RWPE2 (cell line): Measurements from ENCODE around the gene MCRIP1.

ENCODE experiments used
- ATAC-seq: fragments of 200-7000 bp; cut with Tn5 transposase; 3 replicates; pipeline ENCODE4 v1.9.1; 2021; ENCODE audit warnings: low read depth
- DNase-seq: peaks from one replicate; pipeline ENCODE4 v3.0.0-alpha.2; 2020; ENCODE audit warnings: low spot score
- H3K27ac ChIP-seq: fragments of 450-650 bp; 2 replicates; pipeline ENCODE4 v1.5.1; 2017; ENCODE audit warnings: mild to moderate bottlenecking; ENCODE audit not compliant: poor library complexity, severe bottlenecking
- H3K27me3 ChIP-seq: fragments of 250-450 bp; sonication (Bioruptor Pico); 2 replicates; pipeline ENCODE4 v1.5.1; 2021; ENCODE audit warnings: mild to moderate bottlenecking, moderate library complexity; ENCODE audit not compliant: insufficient read depth, poor library complexity, severe bottlenecking
- H3K36me3 ChIP-seq: fragments of 250-450 bp; sonication (Bioruptor Pico); 2 replicates; pipeline ENCODE4 v1.5.1; 2020; ENCODE audit warnings: low read depth, mild to moderate bottlenecking, moderate library complexity
- H3K4me1 ChIP-seq: fragments of 250-450 bp; sonication (Bioruptor Pico); 2 replicates; pipeline ENCODE4 v1.5.1; 2021; ENCODE audit warnings: mild to moderate bottlenecking, moderate library complexity; ENCODE audit not compliant: insufficient read depth, poor library complexity, severe bottlenecking
- H3K4me3 ChIP-seq: fragments of 250-450 bp; sonication (Bioruptor Pico); 2 replicates; pipeline ENCODE4 v1.5.1; 2021; ENCODE audit warnings: mild to moderate bottlenecking, moderate library complexity; ENCODE audit not compliant: severe bottlenecking
- H3K9me3 ChIP-seq: fragments of 250-450 bp; sonication (Bioruptor Pico); 2 replicates; pipeline ENCODE4 v1.5.1; 2021; ENCODE audit warnings: mild to moderate bottlenecking, moderate library complexity; ENCODE audit not compliant: severe bottlenecking
- TF ChIP-seq, protein P1 (sequence below): fragments of 450-650 bp; IDR thresholded peaks from one replicate; pipeline ENCODE4 v1.5.1; 2017; ENCODE audit warnings: mild to moderate bottlenecking, moderate library complexity; ENCODE audit not compliant: poor library complexity, severe bottlenecking

The MCRIP1 gene

DNA sequence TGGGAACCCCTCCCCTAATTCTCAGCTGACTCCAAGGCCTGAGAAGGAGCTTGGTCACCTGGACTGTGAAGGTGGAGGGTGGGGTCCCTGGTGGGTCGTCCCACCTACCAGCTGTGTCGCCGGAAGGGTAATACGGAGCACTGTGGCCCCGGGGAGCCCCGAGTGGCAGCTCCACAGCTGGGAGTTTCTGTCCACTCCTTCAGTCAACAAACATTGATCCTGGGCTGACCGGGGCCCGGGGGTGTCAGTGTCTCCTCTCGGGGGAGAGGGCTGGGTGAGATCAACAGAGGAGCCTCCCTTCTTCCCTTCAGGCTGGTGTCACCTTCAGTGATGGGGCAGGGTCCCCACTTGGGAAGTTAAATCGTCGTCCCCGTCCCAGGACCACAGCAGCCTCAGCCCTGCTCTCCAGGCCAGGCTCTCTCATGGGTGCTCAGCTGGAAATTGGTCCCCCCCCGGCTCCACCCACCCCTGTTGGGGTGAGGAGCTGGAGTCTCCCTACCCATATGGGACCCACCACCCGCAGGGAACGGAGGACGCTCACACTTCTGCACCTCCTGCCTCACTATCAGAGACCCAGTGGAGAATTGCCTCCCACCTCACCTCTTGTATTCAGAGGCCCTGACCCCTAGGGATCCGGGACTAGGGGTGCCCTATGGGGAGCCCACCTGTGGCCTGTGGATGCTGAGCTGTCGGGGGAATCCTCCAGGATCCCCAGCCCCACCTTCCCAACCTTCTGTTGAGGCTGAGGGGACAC lies 27.2 kb downstream of the MCRIP1 start:
- no peaks in the 10 kb centered on the region for H3K9me3 ChIP-seq
- no peaks in the 10 kb centered on the region for H3K4me1 ChIP-seq
- H3K36me3 ChIP-seq, result no peaks in the 10 kb centered on the region
- ATAC-seq, result no peak
- peaks cover 66% of the 10 kb centered on the region for H3K27me3 ChIP-seq
- TF ChIP-seq, protein P1, sequence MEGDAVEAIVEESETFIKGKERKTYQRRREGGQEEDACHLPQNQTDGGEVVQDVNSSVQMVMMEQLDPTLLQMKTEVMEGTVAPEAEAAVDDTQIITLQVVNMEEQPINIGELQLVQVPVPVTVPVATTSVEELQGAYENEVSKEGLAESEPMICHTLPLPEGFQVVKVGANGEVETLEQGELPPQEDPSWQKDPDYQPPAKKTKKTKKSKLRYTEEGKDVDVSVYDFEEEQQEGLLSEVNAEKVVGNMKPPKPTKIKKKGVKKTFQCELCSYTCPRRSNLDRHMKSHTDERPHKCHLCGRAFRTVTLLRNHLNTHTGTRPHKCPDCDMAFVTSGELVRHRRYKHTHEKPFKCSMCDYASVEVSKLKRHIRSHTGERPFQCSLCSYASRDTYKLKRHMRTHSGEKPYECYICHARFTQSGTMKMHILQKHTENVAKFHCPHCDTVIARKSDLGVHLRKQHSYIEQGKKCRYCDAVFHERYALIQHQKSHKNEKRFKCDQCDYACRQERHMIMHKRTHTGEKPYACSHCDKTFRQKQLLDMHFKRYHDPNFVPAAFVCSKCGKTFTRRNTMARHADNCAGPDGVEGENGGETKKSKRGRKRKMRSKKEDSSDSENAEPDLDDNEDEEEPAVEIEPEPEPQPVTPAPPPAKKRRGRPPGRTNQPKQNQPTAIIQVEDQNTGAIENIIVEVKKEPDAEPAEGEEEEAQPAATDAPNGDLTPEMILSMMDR, result no peak
- no peak overlapping the region for H3K4me3 ChIP-seq
- H3K27ac ChIP-seq, result no peak overlapping the region
- peak; percentile 71 for DNase-seq

DNA sequence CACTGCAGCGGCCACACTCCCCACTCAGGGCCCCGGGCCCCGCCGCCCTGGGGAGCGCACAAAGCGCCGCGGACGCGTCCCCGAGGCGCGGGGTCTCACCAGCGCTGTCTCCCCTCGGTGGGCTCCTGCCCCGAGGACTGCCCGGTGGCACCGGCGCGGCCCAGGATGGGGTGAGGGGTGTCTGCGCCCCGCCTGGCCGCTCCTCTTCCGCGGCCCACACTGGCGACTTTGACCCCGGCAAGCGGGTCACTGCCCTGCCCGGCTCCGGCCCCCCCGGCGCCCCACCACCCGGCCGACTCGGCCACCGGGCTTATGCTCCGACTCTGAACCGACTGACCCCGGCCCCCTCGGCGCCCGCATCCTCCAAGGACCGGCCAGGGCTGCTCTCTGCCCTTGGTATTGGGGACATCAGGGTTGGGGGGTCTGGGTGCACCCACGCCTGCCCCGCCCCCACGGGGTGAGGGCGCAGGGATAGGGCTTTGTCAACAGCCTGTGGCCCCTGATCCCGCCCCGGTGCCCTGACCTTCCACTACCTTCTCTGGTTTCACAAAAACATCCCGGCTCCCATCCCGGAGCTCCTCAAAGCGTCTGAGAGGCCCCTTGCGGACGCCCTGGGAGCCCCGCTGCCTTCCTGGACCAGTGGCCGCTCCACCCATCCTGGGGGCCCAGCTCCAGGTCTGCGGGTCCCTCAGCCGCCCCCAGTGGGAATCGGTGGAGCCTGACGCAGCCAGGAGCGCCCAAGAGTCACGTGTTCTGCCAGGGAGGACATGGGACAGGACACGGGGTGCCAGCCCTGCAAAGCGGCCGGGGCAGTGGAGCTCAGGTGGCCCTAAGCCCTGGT lies 28.3 kb downstream of the MCRIP1 start:
- no peak for ATAC-seq
- H3K4me1 ChIP-seq, result no peaks in the 10 kb centered on the region
- no peaks in the 10 kb centered on the region for H3K36me3 ChIP-seq
- H3K27ac ChIP-seq, result no peak overlapping the region
- DNase-seq, result peak; percentile 70
- H3K27me3 ChIP-seq, result peaks cover 70% of the 10 kb centered on the region
- no peaks in the 10 kb centered on the region for H3K9me3 ChIP-seq
- TF ChIP-seq, protein P1, result no peak
- H3K4me3 ChIP-seq, result no peak overlapping the region

DNA sequence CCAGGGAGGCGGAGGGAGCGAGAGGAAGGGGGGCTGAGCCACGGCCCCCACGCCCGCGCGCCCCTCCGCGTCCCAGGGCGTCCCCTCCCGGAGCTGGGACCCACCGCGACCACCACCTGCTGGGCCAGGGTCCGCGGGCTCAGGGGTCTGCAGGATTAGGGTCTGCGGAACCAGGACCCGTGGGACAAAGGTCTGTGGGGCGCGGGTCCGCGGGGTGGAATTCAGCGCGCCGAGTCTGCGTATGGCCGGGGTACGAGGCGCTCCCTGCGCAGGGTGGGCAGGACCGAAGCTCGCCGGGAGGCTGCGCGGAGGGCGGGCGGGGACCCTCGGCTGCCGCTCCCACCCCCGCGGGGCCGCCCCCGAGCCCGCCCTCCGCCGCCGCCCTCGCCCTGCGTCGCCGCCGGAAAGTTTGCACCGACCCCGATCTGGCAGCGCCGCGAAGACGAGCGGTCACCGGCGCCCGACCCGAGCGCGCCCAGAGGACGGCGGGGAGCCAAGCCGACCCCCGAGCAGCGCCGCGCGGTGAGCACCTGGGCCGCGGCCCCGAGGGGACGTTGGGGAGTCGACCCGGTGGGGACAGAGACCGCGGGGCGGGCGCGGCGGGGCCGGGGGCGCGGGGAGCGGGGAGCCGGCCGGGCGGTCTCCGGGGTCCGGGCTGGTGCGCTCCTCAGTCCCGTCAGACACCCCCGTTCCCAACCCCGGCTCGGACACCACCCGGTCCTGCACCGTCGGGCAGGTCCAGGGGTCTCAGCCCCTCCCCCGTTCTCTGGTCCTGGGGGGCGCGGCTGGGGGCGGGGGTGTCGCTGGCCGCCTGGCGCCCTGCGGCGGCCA lies 29.1 kb downstream of the MCRIP1 start, which contains the start of gene GCGR:
GCGR (plus strand) TSS at position 423 of the 831 bp plus-strand sequence. CDS start 4,869 bp downstream, outside the sequence.
- Histone ChIP-seq H3K4me3 (no peak within 1 kb of the TSS), H3K27me3 (peaks cover 70% of the 10 kb centered on the region)

DNA sequence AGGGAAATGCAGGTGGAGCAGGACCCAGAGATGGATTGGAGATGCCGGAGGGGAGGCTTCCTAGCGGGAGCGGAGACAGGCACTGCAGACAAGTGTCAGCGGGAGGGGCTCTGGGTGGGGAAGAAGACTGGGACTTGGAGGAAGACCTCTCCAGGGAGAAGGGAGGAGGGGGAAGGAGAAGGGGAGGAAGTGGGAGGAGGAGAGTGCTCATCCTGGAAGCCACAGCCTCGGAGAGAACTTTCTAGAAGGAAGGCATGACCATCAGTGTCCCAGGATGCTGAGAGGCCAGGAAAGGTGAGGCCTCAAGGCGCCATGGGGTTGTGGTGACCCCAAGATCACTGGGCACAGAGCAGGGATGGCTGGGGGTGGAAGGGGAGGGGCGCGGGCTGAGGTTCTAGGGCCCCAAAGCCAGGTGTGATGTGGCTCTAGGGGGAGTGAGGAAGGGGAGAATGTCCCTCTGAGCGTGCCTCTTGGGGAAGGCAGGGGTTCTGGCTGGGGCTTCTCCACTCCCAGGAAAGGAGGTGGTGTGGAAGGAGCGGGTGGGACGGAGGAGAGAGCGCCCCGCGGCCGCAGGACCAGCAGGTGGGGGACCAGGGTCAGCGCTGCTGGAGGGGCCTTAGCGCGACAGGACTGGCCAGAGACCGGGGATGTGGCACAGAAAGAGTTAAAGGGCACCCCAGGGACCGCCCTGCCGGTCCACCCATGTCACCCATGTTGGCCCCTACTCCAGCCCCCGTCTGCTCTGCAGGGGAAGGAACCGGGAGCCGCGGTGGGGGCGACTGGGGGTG lies 30.0 kb downstream of the MCRIP1 start:
- DNase-seq (peak; percentile 61), ATAC-seq (no peak)
- Histone ChIP-seq H3K27me3 (peaks cover 64% of the 10 kb centered on the region), H3K4me3 (no peak overlapping the region), H3K27ac (no peak overlapping the region), H3K9me3 (no peaks in the 10 kb centered on the region), H3K4me1 (no peaks in the 10 kb centered on the region), H3K36me3 (no peaks in the 10 kb centered on the region)
- TF ChIP-seq, protein P1, result no peak

More for the DNA sequence above, 29.1 kb downstream of the MCRIP1 start, which contains the start of gene GCGR:
- ATAC-seq (no peak), DNase-seq (peak; percentile 62)
- Histone ChIP-seq H3K4me1 (no peaks in the 10 kb centered on the region), H3K9me3 (no peaks in the 10 kb centered on the region), H3K27ac (no peak within 1 kb of the TSS), H3K36me3 (no peaks in the 10 kb centered on the region)
- TF ChIP-seq, protein P1, result no peak
